ENCODE results near the gene TAS2R42.

The TAS2R42 gene

GRCh38 chr12:11144297-11144696 lies 42.4 kb downstream of the TAS2R42 start:
- Histone ChIP-seq H3K79me2 (ENCODE audit: control insufficient read depth, low read length) (peaks cover 36% of the 10 kb centered on the region), H3K27ac (ENCODE audit: low read depth, low read length) (no peak overlapping the region), H3K4me3 (ENCODE audit: low read length) (no peak overlapping the region), H3K27me3 (ENCODE audit: control insufficient read depth, low read length) (no peaks in the 10 kb centered on the region), H3K9me3 (ENCODE audit: control insufficient read depth, insufficient read depth, low read length) (no peaks in the 10 kb centered on the region), H3K36me3 (ENCODE audit: control insufficient read depth, low read length) (0 out of 2 replicates have a peak, but pooled peaks cover 4% of the 10 kb centered on the region), H3K4me2 (ENCODE audit: low read length) (no peak overlapping the region), H3K4me1 (ENCODE audit: control insufficient read depth, low read length) (no peaks in the 10 kb centered on the region), H4K20me1 (ENCODE audit: control insufficient read depth, insufficient read depth, low read depth, low read length) (no peaks in the 10 kb centered on the region), H3K9me2 (replicated peaks; ENCODE audit: control insufficient read depth, low read length) (no peaks in the 10 kb centered on the region), H3F3A (ENCODE audit: control insufficient read depth, insufficient read depth) (no peaks in the 10 kb centered on the region)
- TF ChIP-seq EZH2phosphoT487 (IDR thresholded peaks at IDR 0.05; ENCODE audit: borderline replicate concordance, low read length): no peak
- TF ChIP-seq, protein P1, sequence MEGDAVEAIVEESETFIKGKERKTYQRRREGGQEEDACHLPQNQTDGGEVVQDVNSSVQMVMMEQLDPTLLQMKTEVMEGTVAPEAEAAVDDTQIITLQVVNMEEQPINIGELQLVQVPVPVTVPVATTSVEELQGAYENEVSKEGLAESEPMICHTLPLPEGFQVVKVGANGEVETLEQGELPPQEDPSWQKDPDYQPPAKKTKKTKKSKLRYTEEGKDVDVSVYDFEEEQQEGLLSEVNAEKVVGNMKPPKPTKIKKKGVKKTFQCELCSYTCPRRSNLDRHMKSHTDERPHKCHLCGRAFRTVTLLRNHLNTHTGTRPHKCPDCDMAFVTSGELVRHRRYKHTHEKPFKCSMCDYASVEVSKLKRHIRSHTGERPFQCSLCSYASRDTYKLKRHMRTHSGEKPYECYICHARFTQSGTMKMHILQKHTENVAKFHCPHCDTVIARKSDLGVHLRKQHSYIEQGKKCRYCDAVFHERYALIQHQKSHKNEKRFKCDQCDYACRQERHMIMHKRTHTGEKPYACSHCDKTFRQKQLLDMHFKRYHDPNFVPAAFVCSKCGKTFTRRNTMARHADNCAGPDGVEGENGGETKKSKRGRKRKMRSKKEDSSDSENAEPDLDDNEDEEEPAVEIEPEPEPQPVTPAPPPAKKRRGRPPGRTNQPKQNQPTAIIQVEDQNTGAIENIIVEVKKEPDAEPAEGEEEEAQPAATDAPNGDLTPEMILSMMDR (IDR thresholded peaks at IDR 0.05; ENCODE audit: low read depth, low read length, poor library complexity, severe bottlenecking): no peak

DNA sequence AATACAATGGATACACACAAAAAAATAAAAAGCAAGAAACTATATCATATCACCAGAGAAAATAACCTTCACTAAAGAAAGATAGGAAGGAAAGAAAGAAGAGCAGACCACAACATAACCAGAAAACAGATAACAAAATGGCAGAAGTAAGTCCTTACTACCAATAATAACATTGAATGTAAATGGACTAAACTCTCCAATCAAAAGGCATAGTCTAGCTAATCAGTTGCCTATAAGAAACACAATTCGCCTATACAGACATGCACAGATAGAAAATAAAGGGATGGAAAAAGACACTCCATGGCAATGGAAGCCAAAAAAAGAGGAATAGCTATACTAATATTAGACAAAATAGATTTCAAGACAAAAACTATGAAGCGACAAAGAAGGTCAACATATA lies 43.4 kb downstream of the TAS2R42 start:
- H3K4me2 ChIP-seq (ENCODE audit: low read length): no peak overlapping the region
- H3K9me2 ChIP-seq (replicated peaks; ENCODE audit: control insufficient read depth, low read length): no peaks in the 10 kb centered on the region
- no peaks in the 10 kb centered on the region for H4K20me1 ChIP-seq (ENCODE audit: control insufficient read depth, insufficient read depth, low read depth, low read length)
- peaks cover 36% of the 10 kb centered on the region for H3K79me2 ChIP-seq (ENCODE audit: control insufficient read depth, low read length)
- TF ChIP-seq, protein P1 (IDR thresholded peaks at IDR 0.05; ENCODE audit: low read depth, low read length, poor library complexity, severe bottlenecking): no peak
- no peak for TF ChIP-seq EZH2phosphoT487 (IDR thresholded peaks at IDR 0.05; ENCODE audit: borderline replicate concordance, low read length)
- H3K4me3 ChIP-seq (ENCODE audit: low read length): no peak overlapping the region
- H3K27me3 ChIP-seq (ENCODE audit: control insufficient read depth, low read length): no peaks in the 10 kb centered on the region
- no peaks in the 10 kb centered on the region for H3K4me1 ChIP-seq (ENCODE audit: control insufficient read depth, low read length)
- H3F3A ChIP-seq (ENCODE audit: control insufficient read depth, insufficient read depth): no peaks in the 10 kb centered on the region
- H3K9me3 ChIP-seq (ENCODE audit: control insufficient read depth, insufficient read depth, low read length): no peaks in the 10 kb centered on the region
- no peak overlapping the region for H3K27ac ChIP-seq (ENCODE audit: low read depth, low read length)
- H3K36me3 ChIP-seq (ENCODE audit: control insufficient read depth, low read length): 0 out of 2 replicates have a peak, but pooled peaks cover 4% of the 10 kb centered on the region

DNA sequence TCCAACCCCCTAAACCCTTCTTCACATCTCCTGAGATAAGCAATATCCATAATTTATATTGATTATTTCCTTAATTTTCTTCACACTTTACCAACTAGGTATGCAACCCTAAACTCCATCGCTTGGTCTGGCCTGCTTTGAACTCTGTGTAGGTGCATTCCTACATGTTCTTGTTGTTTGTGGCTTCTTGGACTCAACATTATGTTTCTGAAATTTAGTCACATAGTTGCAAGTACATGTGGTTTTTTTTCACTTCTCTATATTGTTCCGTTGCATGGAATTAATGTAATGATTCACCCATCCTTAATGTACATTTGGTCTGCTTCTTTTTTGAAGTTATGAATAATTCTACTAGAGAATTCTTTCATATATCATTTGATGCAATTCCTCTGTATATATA lies 50.7 kb downstream of the TAS2R42 start:
- H3K9me3 ChIP-seq (ENCODE audit: control insufficient read depth, insufficient read depth, low read length): no peaks in the 10 kb centered on the region
- peaks cover 25% of the 10 kb centered on the region for H3K79me2 ChIP-seq (ENCODE audit: control insufficient read depth, low read length)
- no peaks in the 10 kb centered on the region for H3K9me2 ChIP-seq (replicated peaks; ENCODE audit: control insufficient read depth, low read length)
- no peaks in the 10 kb centered on the region for H3K27me3 ChIP-seq (ENCODE audit: control insufficient read depth, low read length)
- no peaks in the 10 kb centered on the region for H3F3A ChIP-seq (ENCODE audit: control insufficient read depth, insufficient read depth)
- TF ChIP-seq EZH2phosphoT487 (IDR thresholded peaks at IDR 0.05; ENCODE audit: borderline replicate concordance, low read length): no peak
- TF ChIP-seq, protein P1 (IDR thresholded peaks at IDR 0.05; ENCODE audit: low read depth, low read length, poor library complexity, severe bottlenecking): no peak
- no peak overlapping the region for H3K4me3 ChIP-seq (ENCODE audit: low read length)
- H3K4me1 ChIP-seq (ENCODE audit: control insufficient read depth, low read length): no peaks in the 10 kb centered on the region
- no peak overlapping the region for H3K4me2 ChIP-seq (ENCODE audit: low read length)
- H3K36me3 ChIP-seq (ENCODE audit: control insufficient read depth, low read length): no peaks in the 10 kb centered on the region
- H3K27ac ChIP-seq (ENCODE audit: low read depth, low read length): no peak overlapping the region
- no peaks in the 10 kb centered on the region for H4K20me1 ChIP-seq (ENCODE audit: control insufficient read depth, insufficient read depth, low read depth, low read length)
